Liver (tissue), 3 donors: ENCODE results near the gene NWD2.

ENCODE experiments used
- EGR1 ChIP-seq, 2 donors: IDR thresholded peaks; 2 replicates each; pipeline ENCODE4 v1.6.1; 2016 to 2018; ENCODE audit warnings: antibody characterized with exemption in 2 of 2, low read depth in 2 of 2
- FOXA1 ChIP-seq: IDR thresholded peaks from 2 replicates; pipeline ENCODE4 v1.6.1; 2016; ENCODE audit warnings: antibody characterized with exemption
- GABPA ChIP-seq, 2 donors: IDR thresholded peaks in 1 of 2; conservative IDR thresholded peaks in 1 of 2; 2 replicates each; pipeline ENCODE4 v1.6.1; 2016; ENCODE audit warnings: antibody characterized with exemption in 2 of 2, mild to moderate bottlenecking in 1 of 2, moderate library complexity in 1 of 2
- HNF4G ChIP-seq: IDR thresholded peaks from 2 replicates; pipeline ENCODE4 v1.6.1; 2016; ENCODE audit warnings: antibody characterized with exemption
- JUND ChIP-seq, 2 donors: IDR thresholded peaks; 2 replicates each; pipeline ENCODE4 v1.6.1; 2016; ENCODE audit warnings: antibody characterized with exemption in 2 of 2
- RAD21 ChIP-seq, 2 donors: IDR thresholded peaks; 2 replicates each; pipeline ENCODE4 v1.6.1; 2016; ENCODE audit warnings: antibody characterized with exemption in 2 of 2, mild to moderate bottlenecking in 2 of 2
- RXRA ChIP-seq, 2 donors: IDR thresholded peaks; 2 replicates each; pipeline ENCODE4 v1.6.1; 2017 to 2018; ENCODE audit warnings: antibody characterized with exemption in 2 of 2, mild to moderate bottlenecking in 1 of 2
- SP1 ChIP-seq: IDR thresholded peaks from 2 replicates; pipeline ENCODE4 v1.6.1; 2018; ENCODE audit warnings: antibody characterized with exemption, mild to moderate bottlenecking
- TAF1 ChIP-seq: conservative IDR thresholded peaks from 2 replicates; pipeline ENCODE4 v1.6.1; 2016; ENCODE audit warnings: antibody characterized with exemption, mild to moderate bottlenecking
- YY1 ChIP-seq: IDR thresholded peaks from 2 replicates; pipeline ENCODE4 v1.6.1; 2016; ENCODE audit warnings: antibody characterized with exemption, mild to moderate bottlenecking
- TF ChIP-seq, protein P1 (sequence below): fragments of 150-350 bp; IDR thresholded peaks from 2 replicates; pipeline ENCODE4 v1.5.1; 2017; ENCODE audit warnings: improper control_type of control experiment, low read depth, low read length; ENCODE audit not compliant: missing input control
- TF ChIP-seq, protein P2 (sequence below): IDR thresholded peaks from 2 replicates; pipeline ENCODE4 v1.6.1; 2016; ENCODE audit warnings: antibody characterized with exemption
- TF ChIP-seq, protein P3 (sequence below): IDR thresholded peaks from 2 replicates; pipeline ENCODE4 v1.6.1; 2016; ENCODE audit warnings: antibody characterized with exemption
- TF ChIP-seq, protein P4 (sequence below): IDR thresholded peaks from 2 replicates; pipeline ENCODE4 v1.6.1; 2016; ENCODE audit warnings: antibody characterized with exemption, mild to moderate bottlenecking
- donor health status: healthy.
- donor health status: healthy.

DNA sequence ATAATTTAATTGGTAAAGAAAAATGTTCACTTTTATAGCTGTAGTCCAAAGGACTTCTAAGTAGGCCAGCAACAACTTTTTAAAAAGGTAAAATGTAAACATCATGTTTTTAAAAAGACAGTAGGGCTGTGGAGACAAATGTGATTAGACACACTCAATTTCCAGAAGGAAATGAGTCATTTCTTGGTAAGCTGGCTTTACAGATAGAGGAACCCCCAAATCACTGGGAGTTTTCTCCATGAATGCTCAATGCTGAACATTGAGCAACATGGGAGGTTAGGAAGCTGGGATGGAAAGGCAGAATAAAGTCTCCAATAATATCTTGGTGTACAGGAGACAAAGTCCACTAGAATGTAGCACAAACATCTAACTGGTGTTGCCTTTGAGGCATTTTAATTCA lies 121.3 kb downstream of the NWD2 start:
- TF ChIP-seq YY1 (no peak), SP1 (no peak), TAF1 (no peak), RXRA (IDR thresholded peaks at IDR 0.05) (no peak), RAD21 (IDR thresholded peaks at IDR 0.05) (no peak), FOXA1 (no peak), GABPA (IDR thresholded peaks at IDR 0.05 in 1 of 2, conservative IDR thresholded peaks at IDR 0.05 in 1 of 2) (no peak), JUND (IDR thresholded peaks at IDR 0.05) (no peak), EGR1 (IDR thresholded peaks at IDR 0.05; ENCODE audit: low read depth in 2 of 2) (no peak), HNF4G (no peak)
- TF ChIP-seq, protein P1, sequence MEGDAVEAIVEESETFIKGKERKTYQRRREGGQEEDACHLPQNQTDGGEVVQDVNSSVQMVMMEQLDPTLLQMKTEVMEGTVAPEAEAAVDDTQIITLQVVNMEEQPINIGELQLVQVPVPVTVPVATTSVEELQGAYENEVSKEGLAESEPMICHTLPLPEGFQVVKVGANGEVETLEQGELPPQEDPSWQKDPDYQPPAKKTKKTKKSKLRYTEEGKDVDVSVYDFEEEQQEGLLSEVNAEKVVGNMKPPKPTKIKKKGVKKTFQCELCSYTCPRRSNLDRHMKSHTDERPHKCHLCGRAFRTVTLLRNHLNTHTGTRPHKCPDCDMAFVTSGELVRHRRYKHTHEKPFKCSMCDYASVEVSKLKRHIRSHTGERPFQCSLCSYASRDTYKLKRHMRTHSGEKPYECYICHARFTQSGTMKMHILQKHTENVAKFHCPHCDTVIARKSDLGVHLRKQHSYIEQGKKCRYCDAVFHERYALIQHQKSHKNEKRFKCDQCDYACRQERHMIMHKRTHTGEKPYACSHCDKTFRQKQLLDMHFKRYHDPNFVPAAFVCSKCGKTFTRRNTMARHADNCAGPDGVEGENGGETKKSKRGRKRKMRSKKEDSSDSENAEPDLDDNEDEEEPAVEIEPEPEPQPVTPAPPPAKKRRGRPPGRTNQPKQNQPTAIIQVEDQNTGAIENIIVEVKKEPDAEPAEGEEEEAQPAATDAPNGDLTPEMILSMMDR, result no peak
- TF ChIP-seq, protein P2, sequence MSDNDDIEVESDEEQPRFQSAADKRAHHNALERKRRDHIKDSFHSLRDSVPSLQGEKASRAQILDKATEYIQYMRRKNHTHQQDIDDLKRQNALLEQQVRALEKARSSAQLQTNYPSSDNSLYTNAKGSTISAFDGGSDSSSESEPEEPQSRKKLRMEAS, result no peak
- TF ChIP-seq, protein P3, sequence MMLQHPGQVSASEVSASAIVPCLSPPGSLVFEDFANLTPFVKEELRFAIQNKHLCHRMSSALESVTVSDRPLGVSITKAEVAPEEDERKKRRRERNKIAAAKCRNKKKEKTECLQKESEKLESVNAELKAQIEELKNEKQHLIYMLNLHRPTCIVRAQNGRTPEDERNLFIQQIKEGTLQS, result no peak
- TF ChIP-seq, protein P4, sequence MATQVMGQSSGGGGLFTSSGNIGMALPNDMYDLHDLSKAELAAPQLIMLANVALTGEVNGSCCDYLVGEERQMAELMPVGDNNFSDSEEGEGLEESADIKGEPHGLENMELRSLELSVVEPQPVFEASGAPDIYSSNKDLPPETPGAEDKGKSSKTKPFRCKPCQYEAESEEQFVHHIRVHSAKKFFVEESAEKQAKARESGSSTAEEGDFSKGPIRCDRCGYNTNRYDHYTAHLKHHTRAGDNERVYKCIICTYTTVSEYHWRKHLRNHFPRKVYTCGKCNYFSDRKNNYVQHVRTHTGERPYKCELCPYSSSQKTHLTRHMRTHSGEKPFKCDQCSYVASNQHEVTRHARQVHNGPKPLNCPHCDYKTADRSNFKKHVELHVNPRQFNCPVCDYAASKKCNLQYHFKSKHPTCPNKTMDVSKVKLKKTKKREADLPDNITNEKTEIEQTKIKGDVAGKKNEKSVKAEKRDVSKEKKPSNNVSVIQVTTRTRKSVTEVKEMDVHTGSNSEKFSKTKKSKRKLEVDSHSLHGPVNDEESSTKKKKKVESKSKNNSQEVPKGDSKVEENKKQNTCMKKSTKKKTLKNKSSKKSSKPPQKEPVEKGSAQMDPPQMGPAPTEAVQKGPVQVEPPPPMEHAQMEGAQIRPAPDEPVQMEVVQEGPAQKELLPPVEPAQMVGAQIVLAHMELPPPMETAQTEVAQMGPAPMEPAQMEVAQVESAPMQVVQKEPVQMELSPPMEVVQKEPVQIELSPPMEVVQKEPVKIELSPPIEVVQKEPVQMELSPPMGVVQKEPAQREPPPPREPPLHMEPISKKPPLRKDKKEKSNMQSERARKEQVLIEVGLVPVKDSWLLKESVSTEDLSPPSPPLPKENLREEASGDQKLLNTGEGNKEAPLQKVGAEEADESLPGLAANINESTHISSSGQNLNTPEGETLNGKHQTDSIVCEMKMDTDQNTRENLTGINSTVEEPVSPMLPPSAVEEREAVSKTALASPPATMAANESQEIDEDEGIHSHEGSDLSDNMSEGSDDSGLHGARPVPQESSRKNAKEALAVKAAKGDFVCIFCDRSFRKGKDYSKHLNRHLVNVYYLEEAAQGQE, result no peak
